CD14-positive monocyte (primary cell): ENCODE results near the gene SPTBN5. TPM values are rescaled to one million over a fixed set of nuclear protein-coding genes. Genes with fewer than 3 reads are reported as not detected.

Source experiments
- DNase-seq, 3 donors: peaks; one replicate each; pipeline ENCODE4 v3.0.0-alpha.2; 2011 to 2022
- H2AFZ ChIP-seq: 2 replicates; pipeline ENCODE4 v1.6.0; 2012; ENCODE audit warnings: mild to moderate bottlenecking, low read depth, low read length, inconsistent platforms; ENCODE audit not compliant: insufficient read depth, poor library complexity, severe bottlenecking
- H3K27ac ChIP-seq, 2 donors: 1 replicate in 1 of 2; 2 replicates in 1 of 2; pipeline ENCODE4 v1.5.1; 2012 to 2013; ENCODE audit warnings: low read length in 2 of 2, control low read depth in 1 of 2, inconsistent platforms in 1 of 2, low read depth in 1 of 2, mild to moderate bottlenecking in 1 of 2
- H3K27me3 ChIP-seq, 2 donors: one replicate each; pipeline versions ENCODE4 v1.6.0 to v1.6.1; 2011 to 2013; ENCODE audit warnings: low read length in 2 of 2; ENCODE audit not compliant: control insufficient read depth in 2 of 2, insufficient read depth in 2 of 2
- H3K36me3 ChIP-seq, 2 donors: replicated peaks in 1 of 2; 1 replicate in 1 of 2; 2 replicates in 1 of 2; pipeline versions ENCODE4 v1.5.1 to v1.6.1; 2012 to 2013; ENCODE audit warnings: low read length in 2 of 2, control low read depth in 1 of 2, inconsistent platforms in 1 of 2, mild to moderate bottlenecking in 1 of 2; ENCODE audit not compliant: insufficient read depth in 2 of 2, control insufficient read depth in 1 of 2
- H3K4me1 ChIP-seq, 2 donors: 1 replicate in 1 of 2; 2 replicates in 1 of 2; pipeline versions ENCODE4 v1.5.1 to v1.6.1; 2012 to 2013; ENCODE audit warnings: low read length in 2 of 2, control low read depth in 1 of 2, inconsistent platforms in 1 of 2, mild to moderate bottlenecking in 1 of 2, moderate library complexity in 1 of 2; ENCODE audit not compliant: insufficient read depth in 2 of 2, control insufficient read depth in 1 of 2
- H3K4me2 ChIP-seq: replicated peaks from 2 replicates; pipeline ENCODE3; 2012; ENCODE audit warnings: low read length, moderate library complexity, mild to moderate bottlenecking; ENCODE audit not compliant: poor library complexity, severe bottlenecking; ENCODE audit errors: extremely low read depth
- H3K4me3 ChIP-seq, 3 experiments: fragments of 200-600 bp in 1 of 3; sonication (generic) in 1 of 3; replicated peaks in 1 of 3; 1 replicate in 2 of 3; 2 replicates in 1 of 3; pipeline ENCODE4 v1.5.1; 2011 to 2013; ENCODE audit warnings: low read length in 3 of 3, mild to moderate bottlenecking in 3 of 3, control low read depth in 2 of 3, low read depth in 2 of 3, inconsistent platforms in 1 of 3, moderate library complexity in 1 of 3
- H3K79me2 ChIP-seq: 2 replicates; pipeline ENCODE4 v1.6.0; 2012; ENCODE audit warnings: mild to moderate bottlenecking, control low read depth, inconsistent platforms, low read length, moderate library complexity; ENCODE audit not compliant: insufficient read depth
- H3K9ac ChIP-seq: 2 replicates; pipeline ENCODE4 v1.6.0; 2017; ENCODE audit warnings: low read length, mild to moderate bottlenecking; ENCODE audit not compliant: insufficient read depth, poor library complexity, severe bottlenecking
- H3K9me3 ChIP-seq, 2 donors: replicated peaks in 1 of 2; 1 replicate in 1 of 2; 2 replicates in 1 of 2; pipeline versions ENCODE4 v1.5.1 to v1.6.1; 2012 to 2013; ENCODE audit warnings: low read length in 2 of 2, control low read depth in 1 of 2; ENCODE audit not compliant: control insufficient read depth in 1 of 2, insufficient read depth in 1 of 2
- H4K20me1 ChIP-seq: 2 replicates; pipeline ENCODE4 v1.6.0; 2012; ENCODE audit warnings: mild to moderate bottlenecking, low read length, control low read depth, moderate library complexity; ENCODE audit not compliant: insufficient read depth
- H3K27ac Mint-ChIP-seq, 7 donors: one replicate each; pipeline ENCODE4 v1.8.0; 2020; ENCODE audit warnings: mild to moderate bottlenecking in 7 of 7, mixed read lengths in 7 of 7, moderate library complexity in 6 of 7, inconsistent platforms in 2 of 7
- H3K27me3 Mint-ChIP-seq, 3 donors: one replicate each; pipeline ENCODE4 v1.8.0; 2021 to 2022; ENCODE audit warnings: low read depth in 3 of 3, mild to moderate bottlenecking in 3 of 3, mixed read lengths in 3 of 3, moderate library complexity in 3 of 3, inconsistent platforms in 1 of 3
- H3K36me3 Mint-ChIP-seq, 2 donors: one replicate each; pipeline ENCODE4 v1.8.0; 2020; ENCODE audit warnings: mixed read lengths in 2 of 2, inconsistent platforms in 1 of 2, mild to moderate bottlenecking in 1 of 2
- H3K4me1 Mint-ChIP-seq: one replicate; pipeline ENCODE4 v1.8.0; 2020; ENCODE audit warnings: mild to moderate bottlenecking, mixed read lengths
- H3K4me3 Mint-ChIP-seq, 2 donors: one replicate each; pipeline ENCODE4 v1.8.0; 2020; ENCODE audit warnings: mild to moderate bottlenecking in 2 of 2, mixed read lengths in 2 of 2, moderate library complexity in 1 of 2
- H3K9me3 Mint-ChIP-seq, 7 donors: one replicate each; pipeline ENCODE4 v1.8.0; 2020 to 2022; ENCODE audit warnings: mixed read lengths in 7 of 7, mild to moderate bottlenecking in 6 of 7, moderate library complexity in 6 of 7, inconsistent platforms in 2 of 7
- CTCF ChIP-seq: fragments of 200-600 bp; IDR thresholded peaks from one replicate; pipeline ENCODE4 v1.8.0; 2022; ENCODE audit warnings: antibody characterized with exemption, mild to moderate bottlenecking
- WGBS: methylation state at CpG from one replicate; pipeline ENCODE4 v1.1.5; 2013; ENCODE audit warnings: missing lambda C conversion rate; ENCODE audit not compliant: insufficient coverage; 5-methylcytosine and 5-hydroxymethylcytosine counted together
- intact Hi-C, 2 donors: fragments of 100-400 bp; cut with micrococcal nuclease; formaldehyde crosslinking; loops; one replicate each; pipeline versions ENCODE4 v1.15.0 to v1.15.1; 2023
- polyA plus RNA-seq, 3 donors: library from polyadenylated mRNA; depleted of rRNA in 1 of 3; unstranded in 2 of 3; stranded (reverse) in 1 of 3; fragments of 300-500 nt in 2 of 3; fragments of >200 nt in 1 of 3; fragmentation: Illumina TruSeq in 2 of 3; gene quantifications; 1 replicate in 2 of 3; 2 replicates in 1 of 3; pipeline ENCODE4 v1.2.3, GENCODE V29; 2012 to 2021

Gene SPTBN5
- polyA plus RNA-seq, 3 donors = 0.29 TPM; not detected in 2

DNA sequence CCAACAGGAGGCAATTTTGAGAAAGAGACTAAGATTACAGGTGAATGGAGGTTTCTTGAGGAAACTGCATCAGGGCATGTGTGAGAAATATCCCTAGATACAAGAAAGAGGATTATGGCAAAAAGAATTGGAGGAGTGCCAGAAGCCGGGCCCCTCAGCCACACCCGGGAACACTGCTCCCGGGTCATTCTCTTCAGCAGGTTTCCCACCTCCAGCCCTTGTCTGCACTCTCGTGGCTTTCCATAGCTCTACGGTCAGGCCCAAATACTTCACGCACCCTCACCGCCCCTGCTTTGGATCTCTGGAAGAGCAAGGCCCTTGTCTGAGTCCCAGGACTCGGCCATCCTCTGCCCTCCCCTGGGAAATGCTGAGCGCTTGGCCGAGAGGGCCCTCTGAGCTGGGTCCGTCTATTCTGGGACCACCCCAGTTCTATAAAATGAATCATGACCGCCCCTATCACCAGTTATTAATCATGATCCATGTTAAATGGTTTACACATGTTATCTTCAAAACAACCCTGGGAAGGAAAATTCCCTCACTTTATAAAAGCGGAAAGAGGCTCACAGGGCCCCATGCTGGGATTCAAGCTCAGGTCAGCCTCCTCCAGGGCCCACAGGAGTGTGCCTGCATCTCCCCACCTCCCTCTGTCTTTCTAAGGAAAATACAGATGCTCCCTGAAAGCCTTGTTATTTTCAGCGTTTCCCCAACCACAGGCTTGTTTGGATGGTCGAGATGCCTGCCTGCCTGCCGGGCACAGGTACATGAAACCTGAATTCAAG, 38.8 kb upstream of the SPTBN5 start:
- H3K4me3 ChIP-seq = no peak overlapping the region
- H4K20me1 ChIP-seq = no peaks in the 10 kb centered on the region
- H3K9me3 ChIP-seq = no peaks in the 10 kb centered on the region
- no peak for TF ChIP-seq CTCF
- Mint-ChIP-seq H3K27ac (peak overlapping the region; percentile 62 to 93 (median 86)), H3K36me3 (peaks cover 56 to 57% of the 10 kb centered on the region in 2 donors), H3K9me3 (peaks cover 0 to 2% (median 0%) of the 10 kb centered on the region in 7 donors), H3K27me3 (peaks cover 0 to 3% (median 0%) of the 10 kb centered on the region in 3 donors), H3K4me3 (peak overlapping the region in 1 of 2 donors; percentile 34), H3K4me1 (peaks cover 80% of the 10 kb centered on the region)
- DNase-seq = no peak
- 96% methylated on average over 12 of the region's 16 CpGs for WGBS
- H3K27me3 ChIP-seq = no peaks in the 10 kb centered on the region
- peaks cover 58% of the 10 kb centered on the region for H3K79me2 ChIP-seq
- intact Hi-C loops = no loop called here
- H2AFZ ChIP-seq = no peak overlapping the region
- H3K9ac ChIP-seq = no peak overlapping the region
- H3K4me2 ChIP-seq = no peak overlapping the region
- H3K36me3 ChIP-seq = peaks cover 0 to 18% of the 10 kb centered on the region in 2 donors
- H3K27ac ChIP-seq = peak overlapping the region in 1 of 2 donors; percentile 82
- peaks cover 66 to 88% of the 10 kb centered on the region in 2 donors for H3K4me1 ChIP-seq

DNA sequence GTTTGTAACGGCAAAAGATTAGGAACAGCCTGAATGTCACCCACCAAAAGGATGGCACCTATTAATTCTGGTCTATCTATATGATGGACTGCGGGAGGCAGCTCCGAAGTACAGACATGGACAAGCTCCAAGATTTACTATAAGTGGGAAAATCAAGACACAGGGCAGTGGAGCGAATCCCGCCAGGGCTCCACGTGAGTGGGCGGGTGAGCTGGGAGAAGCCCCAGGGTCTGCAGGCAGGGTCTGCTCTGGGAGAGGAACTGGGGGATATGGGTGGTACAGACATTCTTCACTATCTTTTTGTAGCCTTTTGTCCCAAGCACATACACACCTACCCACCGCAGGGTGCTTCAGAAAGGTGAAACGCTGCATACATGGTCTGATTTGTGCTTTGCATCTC, 38.2 kb upstream of the SPTBN5 start:
- peaks cover 80% of the 10 kb centered on the region for H3K4me1 Mint-ChIP-seq
- peaks cover 0 to 3% (median 0%) of the 10 kb centered on the region in 3 donors for H3K27me3 Mint-ChIP-seq
- H3K4me3 Mint-ChIP-seq = no peak overlapping the region
- peak overlapping the region in 6 of 7 donors; percentile 35 to 93 (median 82) for H3K27ac Mint-ChIP-seq
- H3K9me3 ChIP-seq = no peaks in the 10 kb centered on the region
- H3K27me3 ChIP-seq = no peaks in the 10 kb centered on the region
- H2AFZ ChIP-seq = no peak overlapping the region
- H3K27ac ChIP-seq = peak overlapping the region in 1 of 2 donors; percentile 82
- H3K79me2 ChIP-seq = peaks cover 58% of the 10 kb centered on the region
- H3K4me2 ChIP-seq = no peak overlapping the region
- intact Hi-C loops = no loop called here
- H3K4me3 ChIP-seq = no peak overlapping the region
- DNase-seq = no peak
- peaks cover 50 to 51% of the 10 kb centered on the region in 2 donors for H3K36me3 Mint-ChIP-seq
- H3K36me3 ChIP-seq = peaks cover 0 to 18% of the 10 kb centered on the region in 2 donors
- no peak for TF ChIP-seq CTCF
- peaks cover 0 to 2% (median 0%) of the 10 kb centered on the region in 7 donors for H3K9me3 Mint-ChIP-seq
- peaks cover 66 to 88% of the 10 kb centered on the region in 2 donors for H3K4me1 ChIP-seq
- no peak overlapping the region for H3K9ac ChIP-seq
- H4K20me1 ChIP-seq = no peaks in the 10 kb centered on the region
- 100% methylated on average over 4 of the region's 9 CpGs for WGBS
